Stomach (tissue), 9 donors: ENCODE measurements around the gene GFI1B. TPM values are rescaled to one million over a fixed set of nuclear protein-coding genes. Genes with fewer than 3 reads are reported as not detected.
"Not testable (repeated sequence)": the region's sequence is repeated elsewhere in the genome, so short reads cannot be mapped to it uniquely, and the experiment has no call there.

Experiments
- DNase-seq, 2 donors: peaks; one replicate each; pipeline versions ENCODE4 v3.0.0 to v3.0.0-alpha.2; 2013 to 2019
- H3K27ac ChIP-seq, 5 donors: fragments of 200-600 bp in 4 of 5; sonication (generic) in 4 of 5; one replicate each; pipeline ENCODE4 v1.5.1; 2013 to 2019; ENCODE audit warnings: mild to moderate bottlenecking in 1 of 5, moderate library complexity in 1 of 5
- H3K27me3 ChIP-seq, 3 donors: fragments of 200-600 bp; sonication (generic); one replicate each; pipeline ENCODE4 v1.5.1; 2017 to 2019; ENCODE audit warnings: mixed run types in 1 of 3
- H3K36me3 ChIP-seq, 4 donors: fragments of 200-600 bp; sonication (generic); 1 replicate in 3 of 4; 2 replicates in 1 of 4; pipeline ENCODE4 v1.5.1; 2016 to 2019
- H3K4me1 ChIP-seq, 4 donors: fragments of 200-600 bp; sonication (generic); one replicate each; pipeline ENCODE4 v1.5.1; 2016 to 2019
- H3K4me3 ChIP-seq, 4 donors: fragments of 200-600 bp; sonication (generic) in 3 of 4; one replicate each; pipeline ENCODE4 v1.5.1; 2016 to 2019; ENCODE audit warnings: mild to moderate bottlenecking in 1 of 4
- H3K9me3 ChIP-seq, 4 donors: fragments of 200-600 bp; sonication (generic); one replicate each; pipeline ENCODE4 v1.5.1; 2016 to 2019
- EP300 ChIP-seq: sonication (generic); formaldehyde crosslinking; IDR thresholded peaks from one replicate; pipeline ENCODE4 v1.6.1; 2017; ENCODE audit warnings: antibody characterized with exemption
- POLR2A ChIP-seq, 4 donors: fragments of 450-650 bp; IDR thresholded peaks; one replicate each; pipeline ENCODE4 v1.6.1; 2016; ENCODE audit warnings: antibody characterized with exemption in 4 of 4, control low read depth in 2 of 4, mild to moderate bottlenecking in 1 of 4, moderate library complexity in 1 of 4
- POLR2AphosphoS5 ChIP-seq, 3 donors: sonication (generic); formaldehyde crosslinking; IDR thresholded peaks; one replicate each; pipeline ENCODE4 v1.6.1; 2016; ENCODE audit warnings: antibody characterized with exemption in 3 of 3
- WGBS, 5 donors: extraction: QIAGEN DNeasy Blood & Tissue Kit in 3 of 5; methylation state at CpG; one replicate each; pipeline versions ENCODE4 v1.1.5 to v1.1.7; 2013 to 2018; 5-methylcytosine and 5-hydroxymethylcytosine counted together
- intact Hi-C: fragments of 100-400 bp; cut with DNase I; formaldehyde crosslinking; loops from one replicate; pipeline ENCODE4 v1.15.1; 2023; ENCODE audit warnings: low total_unique reads
- polyA plus RNA-seq, 3 donors: library from polyadenylated mRNA; stranded (reverse); fragments of 200-250 nt; gene quantifications; one replicate each; pipeline ENCODE4 v1.2.3, GENCODE V29; 2013
- small RNA-seq, 4 donors: library from RNA; depleted of rRNA; stranded (forward); fragments of <200 nt; gene quantifications; one replicate each; pipeline ENCODE3, GENCODE V24; 2016
- total RNA-seq, 5 donors: library from RNA; depleted of rRNA; stranded (reverse); fragments of >200 nt; gene quantifications; one replicate each; pipeline versions ENCODE4 v1.1.0 to v1.2.3, GENCODE V29; 2014 to 2016
- TF ChIP-seq, protein P1 (sequence below), 7 experiments: fragments of 450-650 bp in 4 of 7; fragments of 200-600 bp in 3 of 7; sonication (generic) in 3 of 7; IDR thresholded peaks; one replicate each; pipeline ENCODE4 v1.5.1; 2016 to 2019; ENCODE audit warnings: antibody characterized with exemption in 7 of 7, control low read depth in 2 of 7, mild to moderate bottlenecking in 1 of 7
- donor health status: healthy with polysubstance abuse.
- donor health status: Bipolar disorder and iron deficiency.
- donor health status: healthy.

The GFI1B gene
- total and polyA plus RNA-seq, 8 donors: 1.0 TPM; not detected in 7

DNA sequence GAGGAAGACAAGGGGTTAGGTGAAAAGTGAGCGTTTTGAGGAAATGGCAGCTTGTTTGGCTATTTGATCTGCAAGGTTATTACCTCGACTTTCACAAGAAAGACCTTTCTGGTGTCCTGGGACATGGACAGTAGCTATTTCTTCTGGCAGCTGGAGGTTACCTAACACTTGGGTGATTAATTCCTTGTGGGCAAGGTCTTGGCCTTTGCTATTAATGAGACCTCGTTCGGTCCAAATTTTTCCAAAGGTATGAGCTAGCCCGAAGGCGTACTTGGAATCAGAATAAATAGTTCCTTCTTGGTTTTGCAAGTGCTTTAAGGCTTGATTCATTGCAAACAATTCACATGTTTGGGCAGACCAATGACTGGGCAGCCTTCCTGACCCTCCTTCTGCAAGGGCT is 57.2 kb downstream of the GFI1B start:
- H3K36me3 ChIP-seq: peaks cover 4 to 13% (median 6%) of the 10 kb centered on the region in 4 donors
- no peaks in the 10 kb centered on the region for H3K27me3 ChIP-seq
- intact Hi-C loops: no loop called here
- no peak overlapping the region for H3K27ac ChIP-seq
- DNase-seq: no peak
- no peaks in the 10 kb centered on the region for H3K9me3 ChIP-seq
- peaks cover 11 to 48% (median 33%) of the 10 kb centered on the region in 4 donors for H3K4me1 ChIP-seq
- TF ChIP-seq POLR2A (IDR thresholded peaks at IDR 0.05) (no peak), EP300 (no peak), POLR2AphosphoS5 (IDR thresholded peaks at IDR 0.05) (no peak)
- TF ChIP-seq, protein P1, sequence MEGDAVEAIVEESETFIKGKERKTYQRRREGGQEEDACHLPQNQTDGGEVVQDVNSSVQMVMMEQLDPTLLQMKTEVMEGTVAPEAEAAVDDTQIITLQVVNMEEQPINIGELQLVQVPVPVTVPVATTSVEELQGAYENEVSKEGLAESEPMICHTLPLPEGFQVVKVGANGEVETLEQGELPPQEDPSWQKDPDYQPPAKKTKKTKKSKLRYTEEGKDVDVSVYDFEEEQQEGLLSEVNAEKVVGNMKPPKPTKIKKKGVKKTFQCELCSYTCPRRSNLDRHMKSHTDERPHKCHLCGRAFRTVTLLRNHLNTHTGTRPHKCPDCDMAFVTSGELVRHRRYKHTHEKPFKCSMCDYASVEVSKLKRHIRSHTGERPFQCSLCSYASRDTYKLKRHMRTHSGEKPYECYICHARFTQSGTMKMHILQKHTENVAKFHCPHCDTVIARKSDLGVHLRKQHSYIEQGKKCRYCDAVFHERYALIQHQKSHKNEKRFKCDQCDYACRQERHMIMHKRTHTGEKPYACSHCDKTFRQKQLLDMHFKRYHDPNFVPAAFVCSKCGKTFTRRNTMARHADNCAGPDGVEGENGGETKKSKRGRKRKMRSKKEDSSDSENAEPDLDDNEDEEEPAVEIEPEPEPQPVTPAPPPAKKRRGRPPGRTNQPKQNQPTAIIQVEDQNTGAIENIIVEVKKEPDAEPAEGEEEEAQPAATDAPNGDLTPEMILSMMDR (IDR thresholded peaks at IDR 0.05): no peak
- no peak overlapping the region for H3K4me3 ChIP-seq
- WGBS, 5 donors: 77 to 86% (median 83%) methylated on average over 6 of the region's 6 CpGs

DNA sequence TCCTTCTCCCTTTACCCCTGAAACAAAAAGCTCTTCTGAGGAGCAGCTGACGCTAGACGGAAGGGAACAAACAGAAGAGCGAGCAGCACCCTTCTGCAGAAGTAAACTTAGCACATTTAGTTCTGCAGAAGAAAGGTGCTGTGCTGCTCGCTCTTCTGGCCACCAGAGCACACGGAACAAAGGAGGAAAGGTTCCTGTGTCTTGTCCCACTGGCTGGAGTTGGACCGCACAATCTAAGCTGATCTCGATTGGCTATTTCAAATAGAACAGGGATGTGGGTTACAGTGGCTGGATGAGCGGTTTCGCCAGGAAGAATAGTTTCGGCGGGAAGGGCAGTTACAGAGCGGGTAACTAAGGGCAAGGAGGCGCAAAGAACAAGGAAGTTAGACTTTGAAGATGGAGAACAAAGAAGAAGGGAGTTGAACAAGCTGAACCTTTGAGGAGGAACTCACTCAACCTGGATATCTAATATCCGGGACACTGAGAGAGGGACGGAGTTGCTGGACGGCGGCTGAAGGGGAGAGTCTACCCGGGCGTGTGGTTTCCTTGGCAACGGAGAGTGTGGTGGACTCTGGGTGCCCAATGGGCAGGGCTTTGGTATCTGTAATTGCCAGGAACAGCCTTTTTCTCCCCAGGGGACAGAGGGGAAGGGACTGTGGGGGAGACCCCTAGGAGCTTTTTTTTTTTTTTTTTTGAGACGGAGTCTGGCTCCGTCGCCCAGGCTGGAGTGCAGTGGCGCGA is 59.5 kb downstream of the GFI1B start:
- H3K4me3 ChIP-seq: no peak overlapping the region
- no peak for DNase-seq
- intact Hi-C loops: no loop called here

DNA sequence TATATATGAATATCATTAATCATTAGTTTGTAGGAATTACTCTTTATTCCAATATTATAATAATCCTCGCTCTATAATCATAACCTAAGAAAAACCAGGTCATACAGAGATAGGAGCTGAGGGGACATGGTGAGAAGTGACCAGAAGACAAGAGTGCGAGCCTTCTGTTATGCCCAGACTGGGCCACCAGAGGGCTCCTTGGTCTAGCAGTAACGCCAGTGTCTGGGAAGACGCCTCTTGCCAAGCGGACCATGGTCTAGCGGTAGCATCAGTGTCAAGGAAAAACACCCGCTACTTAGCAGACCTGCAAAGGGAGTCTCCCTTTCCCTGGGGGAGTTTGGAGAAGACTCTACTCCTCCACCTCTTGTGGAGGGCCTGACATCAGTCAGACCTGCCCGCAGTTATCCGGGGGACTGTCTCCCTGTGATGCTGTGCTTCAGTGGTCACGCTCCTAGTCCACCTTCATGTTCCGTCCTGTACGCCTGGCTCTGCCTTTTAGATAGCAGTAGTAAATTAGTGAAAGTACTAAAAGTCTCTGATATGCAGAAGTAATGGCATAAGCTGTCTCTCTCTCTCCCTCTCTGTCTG is 62.5 kb downstream of the GFI1B start:
- not testable (repeated sequence) for H3K4me1 ChIP-seq, H3K27me3 ChIP-seq, H3K9me3 ChIP-seq, H3K4me3 ChIP-seq, H3K27ac ChIP-seq
- TF ChIP-seq, protein P1 (IDR thresholded peaks at IDR 0.05): peak in 5 of 7 experiments; percentile 37 to 53 (median 43)
- peaks cover 46 to 54% (median 50%) of the 10 kb centered on the region in 4 donors for H3K36me3 ChIP-seq
- DNase-seq: peak; percentile 43 to 63
- WGBS, 5 donors: 77 to 88% (median 88%) methylated on average over 12 of the region's 12 CpGs
- intact Hi-C loops: loop anchor here (10.0 kb wide), 1 partner anchor 104 kb away; no protein-coding TSS in a partner anchor

More for the DNA sequence above, 59.5 kb downstream of the GFI1B start:
- Histone ChIP-seq H3K36me3 (peaks cover 19 to 31% (median 22%) of the 10 kb centered on the region in 4 donors), H3K4me1 (peaks cover 0 to 30% (median 15%) of the 10 kb centered on the region in 4 donors), H3K27me3 (no peaks in the 10 kb centered on the region), H3K9me3 (no peaks in the 10 kb centered on the region), H3K27ac (no peak overlapping the region)
- 90 to 95% (median 93%) methylated on average over 24 to 25 of the region's 25 CpGs for WGBS, 5 donors
- TF ChIP-seq, protein P1 (IDR thresholded peaks at IDR 0.05): no peak
- TF ChIP-seq POLR2AphosphoS5 (IDR thresholded peaks at IDR 0.05): no peak
- no peak for TF ChIP-seq POLR2A (IDR thresholded peaks at IDR 0.05)
- TF ChIP-seq EP300: no peak

Small RNA genes within 50 kb of the gene (small RNA-seq; reads per million reads assigned to genes)
- gene AL593851.1 (0 reads per million in 4 donors), gene MIR548AW (0 to 3.1 (median 0.83) reads per million in 4 donors), gene RNU7-21P (0 reads per million in 4 donors)

Other genes with a start within 250 kb of the GFI1B start
- gene AK8, start 100.4 kb upstream of the GFI1B start, total RNA-seq: under 1 TPM in 1 of 5 donors, not detected in 4; 0.89 TPM
- gene AK8, start 100.4 kb upstream of the GFI1B start, polyA plus RNA-seq: under 1 TPM in 2 of 3 donors, not detected in 1; 0.56 to 0.60 TPM
- gene SPACA9, start 99.8 kb upstream of the GFI1B start, total RNA-seq: 1 to 10 TPM in 1 of 5 donors, under 1 TPM in 2, not detected in 2; 0.29 to 2.2 (median 0.55) TPM
- gene SPACA9, start 99.8 kb upstream of the GFI1B start, polyA plus RNA-seq: 1 to 10 TPM; 1.8 to 4.8 (median 3.4) TPM
- gene TSC1, start 34.1 kb upstream of the GFI1B start, total RNA-seq: 100 to 1,000 TPM in 1 of 5 donors, 10 to 100 TPM in 4; 23.2 to 120 (median 49.9) TPM
- 10 to 100 TPM in 1 of 3 donors, 1 to 10 TPM in 2; 6.7 to 10.3 (median 7.1) TPM for gene TSC1, start 34.1 kb upstream of the GFI1B start, polyA plus RNA-seq
- gene GTF3C5, start 52.3 kb downstream of the GFI1B start, total RNA-seq: 10 to 100 TPM; 25.7 to 85.2 (median 53.8) TPM
- 10 to 100 TPM; 30.3 to 57.2 (median 37.0) TPM for gene GTF3C5, start 52.3 kb downstream of the GFI1B start, polyA plus RNA-seq
- 1 to 10 TPM in 2 of 5 donors, not detected in 3; 1.2 to 2.0 TPM for gene CEL, start 83.3 kb downstream of the GFI1B start, total RNA-seq
- gene CEL, start 83.3 kb downstream of the GFI1B start, polyA plus RNA-seq: 1 to 10 TPM; 1.4 to 9.9 (median 4.0) TPM
- 100 to 1,000 TPM in 1 of 5 donors, 10 to 100 TPM in 4; 29.4 to 242 (median 65.2) TPM for gene RALGDS, start 142.5 kb downstream of the GFI1B start, total RNA-seq
- gene RALGDS, start 142.5 kb downstream of the GFI1B start, polyA plus RNA-seq: 10 to 100 TPM; 20.5 to 45.8 (median 32.8) TPM
- gene GBGT1, start 185.2 kb downstream of the GFI1B start, total RNA-seq: 10 to 100 TPM in 3 of 5 donors, 1 to 10 TPM in 2; 1.2 to 37.9 (median 21.3) TPM
- gene GBGT1, start 185.2 kb downstream of the GFI1B start, polyA plus RNA-seq: 10 to 100 TPM; 12.5 to 24.2 (median 23.8) TPM
- not detected for gene OBP2B, start 230.6 kb downstream of the GFI1B start, total RNA-seq
- not detected for gene OBP2B, start 230.6 kb downstream of the GFI1B start, polyA plus RNA-seq